GM21515 (cell line): ENCODE data around the gene MAPK10.
"Not testable (repeated sequence)": the region's sequence is repeated elsewhere in the genome, so short reads cannot be mapped to it uniquely, and the experiment has no call there.

ENCODE experiments used
- ATAC-seq: cut with Tn5 transposase; IDR thresholded peaks from one replicate; pipeline ENCODE4 v1.9.1; 2021; ENCODE audit not compliant: unreplicated experiment

MAPK10 gene

GRCh38 chr4:86203176-86203575, 156.7 kb downstream of the MAPK10 start:
- no peak for ATAC-seq

- ATAC-seq, result no peak
Measured at GRCh38 chr4:86185659-86186058, 174.2 kb downstream of the MAPK10 start.

- ATAC-seq, result no peak
Measured at GRCh38 chr4:86184901-86185285, 175.0 kb downstream of the MAPK10 start.

- ATAC-seq, result no peak
Measured at GRCh38 chr4:86184216-86184900, 175.5 kb downstream of the MAPK10 start.

- no peak for ATAC-seq
Measured at GRCh38 chr4:86181585-86181984, 178.3 kb downstream of the MAPK10 start.

- no peak for ATAC-seq
Measured at GRCh38 chr4:86178211-86178610, 181.6 kb downstream of the MAPK10 start.

GRCh38 chr4:86174506-86174905, 185.3 kb downstream of the MAPK10 start:
- ATAC-seq, result no peak

GRCh38 chr4:86168335-86168734, 191.5 kb downstream of the MAPK10 start:
- ATAC-seq, result not testable (repeated sequence)

- no peak for ATAC-seq
Measured at GRCh38 chr4:86160426-86160825, 199.4 kb downstream of the MAPK10 start.

GRCh38 chr4:86159216-86159615, 200.6 kb downstream of the MAPK10 start:
- ATAC-seq, result no peak

- ATAC-seq, result no peak
Measured at GRCh38 chr4:86156531-86156930, 203.3 kb downstream of the MAPK10 start.

GRCh38 chr4:86155766-86156165, 204.1 kb downstream of the MAPK10 start:
- no peak for ATAC-seq

GRCh38 chr4:86152454-86152853, 207.4 kb downstream of the MAPK10 start:
- no peak for ATAC-seq

GRCh38 chr4:86151196-86151595, 208.7 kb downstream of the MAPK10 start:
- ATAC-seq, result no peak

- no peak for ATAC-seq
Measured at GRCh38 chr4:86141161-86141560, 218.7 kb downstream of the MAPK10 start.

GRCh38 chr4:86132468-86132867, 227.4 kb downstream of the MAPK10 start:
- no peak for ATAC-seq

- no peak for ATAC-seq
Measured at GRCh38 chr4:86131456-86131855, 228.4 kb downstream of the MAPK10 start.

GRCh38 chr4:86130160-86130933, 229.5 kb downstream of the MAPK10 start:
- no peak for ATAC-seq

GRCh38 chr4:86129546-86129945, 230.3 kb downstream of the MAPK10 start:
- no peak for ATAC-seq

- no peak for ATAC-seq
Measured at GRCh38 chr4:86122404-86122803, 237.4 kb downstream of the MAPK10 start.

GRCh38 chr4:86118711-86119110, 241.1 kb downstream of the MAPK10 start:
- ATAC-seq, result no peak

- ATAC-seq, result no peak
Measured at GRCh38 chr4:86117705-86118302, 242.0 kb downstream of the MAPK10 start.
